Neural progenitor cell (in vitro differentiated cells): ENCODE results near the gene CCDC185.

Experiments
- EZH2 ChIP-seq: fragments of 200-600 bp; sonication (generic); IDR thresholded peaks from 2 replicates; pipeline ENCODE4 v1.6.1; 2017; ENCODE audit warnings: antibody characterized with exemption, mild to moderate bottlenecking, moderate library complexity
- TF ChIP-seq, protein P1 (sequence below): fragments of 200-600 bp; sonication (generic); IDR thresholded peaks from 2 replicates; pipeline ENCODE4 v1.5.1; 2017; ENCODE audit warnings: antibody characterized with exemption, mild to moderate bottlenecking

DNA sequence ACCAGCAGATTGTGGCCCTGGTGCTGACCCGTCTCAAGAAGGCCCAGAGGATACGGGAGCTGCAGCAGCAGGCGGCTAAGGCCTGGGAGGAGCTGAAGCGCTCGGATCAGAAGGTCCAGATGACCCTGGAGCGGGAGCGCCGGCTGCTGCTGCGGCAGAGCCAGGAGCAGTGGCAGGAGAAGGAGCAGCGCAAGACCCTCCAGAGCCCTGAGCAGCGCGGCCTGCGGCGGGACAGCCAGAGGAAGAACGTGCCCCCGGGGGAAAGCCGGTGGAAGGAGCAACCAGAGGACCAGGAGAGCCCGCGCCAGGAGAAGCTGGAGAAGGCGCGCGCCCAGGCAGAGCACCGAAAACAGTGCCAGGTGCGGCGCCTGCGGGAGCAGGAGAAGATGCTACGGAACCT, 1.0 kb downstream of the CCDC185 start:
- TF ChIP-seq, protein P1, sequence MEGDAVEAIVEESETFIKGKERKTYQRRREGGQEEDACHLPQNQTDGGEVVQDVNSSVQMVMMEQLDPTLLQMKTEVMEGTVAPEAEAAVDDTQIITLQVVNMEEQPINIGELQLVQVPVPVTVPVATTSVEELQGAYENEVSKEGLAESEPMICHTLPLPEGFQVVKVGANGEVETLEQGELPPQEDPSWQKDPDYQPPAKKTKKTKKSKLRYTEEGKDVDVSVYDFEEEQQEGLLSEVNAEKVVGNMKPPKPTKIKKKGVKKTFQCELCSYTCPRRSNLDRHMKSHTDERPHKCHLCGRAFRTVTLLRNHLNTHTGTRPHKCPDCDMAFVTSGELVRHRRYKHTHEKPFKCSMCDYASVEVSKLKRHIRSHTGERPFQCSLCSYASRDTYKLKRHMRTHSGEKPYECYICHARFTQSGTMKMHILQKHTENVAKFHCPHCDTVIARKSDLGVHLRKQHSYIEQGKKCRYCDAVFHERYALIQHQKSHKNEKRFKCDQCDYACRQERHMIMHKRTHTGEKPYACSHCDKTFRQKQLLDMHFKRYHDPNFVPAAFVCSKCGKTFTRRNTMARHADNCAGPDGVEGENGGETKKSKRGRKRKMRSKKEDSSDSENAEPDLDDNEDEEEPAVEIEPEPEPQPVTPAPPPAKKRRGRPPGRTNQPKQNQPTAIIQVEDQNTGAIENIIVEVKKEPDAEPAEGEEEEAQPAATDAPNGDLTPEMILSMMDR, result no peak
- TF ChIP-seq EZH2, result no peak
